HUDEP-2 (cell line): Measurements from ENCODE around the gene SPRY1.

ENCODE experiments used
- DNase-seq, 76 experiments: peaks; one replicate each; lab custom pipeline; 2025; ENCODE audit not compliant: unreplicated experiment in 76 of 76; lab: John Stamatoyannopoulos, UW

Gene SPRY1

DNA sequence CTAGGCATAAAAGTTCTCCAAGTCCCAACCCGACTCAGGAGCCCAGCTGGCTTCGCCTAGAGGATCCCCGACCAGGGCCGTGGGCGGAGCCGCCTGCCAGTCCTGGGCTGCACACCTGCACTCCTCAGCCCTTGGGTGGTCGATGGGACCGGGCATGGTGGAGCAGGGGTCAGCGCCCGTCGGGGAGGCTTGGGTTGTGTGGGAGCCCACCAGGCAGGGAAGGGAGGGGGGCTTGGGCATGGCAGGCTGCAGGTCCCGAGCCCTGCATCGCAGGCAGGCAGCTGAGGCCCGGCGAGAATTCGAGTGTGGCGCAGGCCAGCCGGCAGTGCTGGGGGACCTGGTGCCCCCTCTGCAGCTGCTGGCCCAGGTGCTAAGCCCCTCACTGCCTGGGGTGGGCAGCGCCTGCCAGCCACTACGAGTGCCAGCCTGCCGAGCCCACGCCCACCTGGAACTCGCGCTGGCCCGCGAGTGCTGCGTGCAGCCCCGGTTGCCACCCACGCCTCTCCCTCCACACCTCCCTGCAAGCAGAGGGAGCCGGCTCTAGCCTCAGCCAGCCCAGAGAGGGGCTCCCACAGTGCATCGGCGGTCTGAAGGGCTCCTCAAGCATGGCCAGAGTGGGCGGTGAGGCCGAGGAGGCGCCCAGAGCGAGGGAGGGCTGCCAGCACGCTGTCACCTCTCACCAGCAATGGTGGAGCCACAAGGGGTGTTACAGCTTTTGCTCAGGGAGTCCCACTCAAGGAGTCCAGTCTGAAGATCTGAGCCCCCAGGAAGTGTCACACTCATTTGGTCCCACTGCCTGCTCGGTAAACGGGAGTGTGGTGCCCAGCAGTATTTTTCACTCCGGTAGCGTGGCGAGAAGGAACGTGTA, 38.9 kb downstream of the SPRY1 start:
- DNase-seq = no peak

GRCh38 chr4:123438031-123438430, 41.4 kb downstream of the SPRY1 start:
- no peak for DNase-seq

DNA sequence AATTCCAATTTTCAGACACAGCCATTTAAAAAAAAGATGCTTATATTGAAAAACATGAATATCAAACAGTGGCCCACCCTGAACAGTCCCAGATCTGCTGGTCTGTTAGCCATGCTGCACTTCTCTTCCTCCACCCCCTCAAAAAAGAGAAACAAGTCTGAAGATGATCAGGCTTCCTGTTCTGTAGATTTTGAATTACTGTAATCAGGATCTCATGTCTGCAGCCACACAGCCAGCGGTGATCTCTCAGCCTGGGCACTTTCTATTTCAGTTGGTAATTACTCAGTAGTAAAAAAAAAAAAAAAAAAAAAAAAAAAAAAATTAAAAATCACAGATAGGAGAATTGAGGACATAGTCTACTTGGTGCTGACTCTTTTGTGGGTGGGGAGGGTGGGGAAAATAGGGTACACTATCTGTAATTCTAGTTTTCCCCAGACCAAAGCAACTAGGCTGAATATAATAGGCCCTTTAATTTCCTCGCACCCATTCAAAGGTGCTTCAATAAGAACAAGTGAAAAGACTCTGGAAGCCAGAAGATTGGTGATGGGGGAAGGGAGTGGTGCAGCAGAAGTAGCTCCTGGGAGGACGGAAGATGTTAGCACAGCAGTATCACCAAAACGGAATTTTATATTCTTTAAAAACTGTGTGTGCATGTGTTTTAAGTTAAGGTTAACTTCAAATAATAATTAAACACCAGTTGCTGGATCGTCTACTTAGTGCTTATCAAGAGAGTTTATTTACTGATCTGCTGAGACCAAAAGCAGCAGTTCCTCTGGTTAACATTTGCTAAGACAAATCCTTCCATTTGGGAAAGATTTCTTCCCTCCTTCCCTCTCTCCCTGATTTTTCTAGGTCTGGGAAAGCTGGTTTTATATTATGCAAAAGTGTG, 47.0 kb downstream of the SPRY1 start:
- no peak for DNase-seq

GRCh38 chr4:123444290-123444731, 47.7 kb downstream of the SPRY1 start:
- DNase-seq = peak in 56 of 76 experiments; percentile 1 to 72 (median 22)

DNA sequence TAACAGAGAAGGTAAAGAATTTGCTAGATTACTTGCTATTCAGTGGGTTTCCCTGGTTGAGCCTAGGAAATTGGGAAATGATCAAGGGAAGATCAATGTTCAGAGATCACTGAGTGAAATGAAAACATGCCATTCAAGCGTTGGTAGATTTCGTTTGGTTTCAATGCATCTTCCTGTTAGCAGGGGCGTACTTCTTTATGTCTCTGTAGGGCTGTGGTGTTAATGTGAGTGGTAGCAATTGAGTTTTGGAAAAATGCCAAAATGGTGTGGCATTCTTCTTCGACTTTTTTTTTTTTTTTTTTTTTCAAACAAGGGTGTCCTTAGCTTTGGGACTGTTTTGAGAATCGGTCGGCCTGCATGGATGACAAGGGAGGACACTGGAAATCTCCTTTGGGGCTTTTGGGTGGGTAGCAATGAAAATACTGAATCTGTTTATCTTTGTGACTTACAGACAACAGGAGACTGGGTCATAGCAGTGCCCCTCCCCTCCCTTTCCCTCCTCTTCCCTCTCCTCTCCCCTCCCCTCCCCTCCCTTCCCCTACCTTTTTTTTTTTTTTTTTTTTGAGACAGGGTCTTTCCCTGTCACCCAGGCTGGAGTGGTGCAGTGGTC, 50.4 kb downstream of the SPRY1 start:
- no peak for DNase-seq

DNA sequence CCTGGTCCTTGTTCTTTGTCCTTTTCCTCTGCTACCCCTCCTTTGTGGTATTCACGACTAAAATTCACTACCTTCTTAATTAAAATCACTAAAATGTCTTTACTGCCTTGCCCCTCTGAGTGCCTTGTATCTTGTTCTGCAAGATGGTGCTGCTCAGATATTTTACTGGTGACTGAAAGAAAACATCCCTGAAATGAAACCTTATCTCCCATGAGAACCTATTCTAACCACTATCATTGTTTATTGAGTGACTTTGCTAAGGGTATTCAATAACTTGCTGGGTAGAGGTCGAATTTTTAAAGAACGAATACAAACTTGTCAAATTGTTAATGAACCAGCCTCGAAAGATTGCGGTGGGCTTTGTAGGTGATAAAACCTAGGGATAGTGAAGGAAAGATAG, 52.8 kb downstream of the SPRY1 start:
- no peak for DNase-seq

GRCh38 chr4:123449780-123450179, 53.2 kb downstream of the SPRY1 start:
- no peak for DNase-seq

DNA sequence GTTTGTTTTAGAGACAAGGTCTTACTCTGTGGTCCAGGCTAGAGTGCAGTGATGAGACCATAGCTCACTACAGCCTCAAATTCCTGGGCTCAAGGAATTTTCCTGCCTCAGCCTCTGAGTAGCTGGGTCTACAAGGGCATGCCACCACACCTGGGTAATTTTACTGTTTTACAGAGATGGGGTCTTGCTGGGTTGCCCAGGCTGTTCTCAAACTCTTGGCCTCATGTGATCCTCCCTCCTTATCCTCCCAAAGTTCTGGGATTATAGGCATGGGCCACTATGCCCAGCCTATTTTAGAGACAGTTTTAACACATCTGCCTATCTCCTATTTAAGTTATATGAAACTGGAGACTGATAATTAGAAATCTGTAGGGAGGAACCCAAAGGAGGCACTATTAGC, 53.8 kb downstream of the SPRY1 start:
- no peak for DNase-seq

GRCh38 chr4:123452616-123453015, 56.0 kb downstream of the SPRY1 start:
- peak in 63 of 76 experiments; percentile 0 to 66 (median 35) for DNase-seq

DNA sequence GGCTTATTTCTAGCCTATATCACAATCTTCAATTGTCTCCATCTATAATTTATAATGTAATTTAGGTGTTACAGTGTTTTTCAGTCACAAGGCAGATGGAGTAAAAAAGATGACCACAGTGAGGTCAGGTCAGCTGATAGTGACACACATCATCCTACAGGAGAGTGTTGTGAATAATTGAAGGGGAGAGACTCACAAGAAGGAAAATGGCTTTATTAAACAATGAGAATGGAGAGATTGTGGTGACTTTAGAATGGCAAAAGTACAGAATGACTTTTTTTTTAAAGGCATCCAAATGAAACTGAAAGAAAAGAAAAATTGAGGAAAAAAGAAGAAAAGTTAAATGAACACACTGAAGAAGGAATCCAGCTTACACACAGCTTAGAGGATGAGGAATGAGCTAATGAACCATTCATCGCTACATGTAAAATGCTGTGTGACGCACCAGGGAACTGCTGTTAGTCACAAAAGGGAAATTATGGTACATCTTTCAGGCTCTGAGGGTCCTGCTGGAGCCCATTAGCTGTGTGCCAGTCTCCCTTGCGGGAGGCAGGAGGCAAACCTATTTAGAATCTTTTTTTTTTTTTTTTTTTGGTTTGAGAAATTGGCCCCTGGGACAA, 56.6 kb downstream of the SPRY1 start:
- DNase-seq = no peak
